Nephron (organoid): ENCODE results near the gene ZFY.

Source experiments
- H3K27ac Mint-ChIP-seq, 3 experiments: 2 replicates each; pipeline ENCODE4 v1.8.0; 2020; ENCODE audit warnings: mixed read lengths in 3 of 3, mild to moderate bottlenecking in 2 of 3, moderate library complexity in 1 of 3
- H3K27me3 Mint-ChIP-seq: 2 replicates; pipeline ENCODE4 v1.8.0; 2021; ENCODE audit warnings: low read depth, mild to moderate bottlenecking, moderate library complexity, mixed read lengths
- H3K36me3 Mint-ChIP-seq: 2 replicates; pipeline ENCODE4 v1.8.0; 2020; ENCODE audit warnings: low read depth, mixed read lengths
- H3K4me1 Mint-ChIP-seq: 2 replicates; pipeline ENCODE4 v1.8.0; 2020; ENCODE audit warnings: mixed read lengths
- H3K4me3 Mint-ChIP-seq, 3 experiments: 2 replicates each; pipeline ENCODE4 v1.8.0; 2020; ENCODE audit warnings: mild to moderate bottlenecking in 3 of 3, mixed read lengths in 3 of 3, moderate library complexity in 2 of 3
- H3K9me3 Mint-ChIP-seq: 2 replicates; pipeline ENCODE4 v1.8.0; 2020; ENCODE audit warnings: mixed read lengths
- TF ChIP-seq, protein P1 (sequence below), 3 experiments: fragments of 200-600 bp; sonication (generic); IDR thresholded peaks; one replicate each; pipeline ENCODE4 v1.5.0; 2021; ENCODE audit warnings: antibody characterized with exemption in 3 of 3; ENCODE audit not compliant: unreplicated experiment in 3 of 3

The ZFY gene

GRCh38 chrY:2964814-2965213, 29.6 kb downstream of the ZFY start:
- no peaks in the 10 kb centered on the region for H3K4me1 Mint-ChIP-seq
- no peaks in the 10 kb centered on the region for H3K36me3 Mint-ChIP-seq
- H3K27me3 Mint-ChIP-seq, result no peaks in the 10 kb centered on the region
- TF ChIP-seq, protein P1, sequence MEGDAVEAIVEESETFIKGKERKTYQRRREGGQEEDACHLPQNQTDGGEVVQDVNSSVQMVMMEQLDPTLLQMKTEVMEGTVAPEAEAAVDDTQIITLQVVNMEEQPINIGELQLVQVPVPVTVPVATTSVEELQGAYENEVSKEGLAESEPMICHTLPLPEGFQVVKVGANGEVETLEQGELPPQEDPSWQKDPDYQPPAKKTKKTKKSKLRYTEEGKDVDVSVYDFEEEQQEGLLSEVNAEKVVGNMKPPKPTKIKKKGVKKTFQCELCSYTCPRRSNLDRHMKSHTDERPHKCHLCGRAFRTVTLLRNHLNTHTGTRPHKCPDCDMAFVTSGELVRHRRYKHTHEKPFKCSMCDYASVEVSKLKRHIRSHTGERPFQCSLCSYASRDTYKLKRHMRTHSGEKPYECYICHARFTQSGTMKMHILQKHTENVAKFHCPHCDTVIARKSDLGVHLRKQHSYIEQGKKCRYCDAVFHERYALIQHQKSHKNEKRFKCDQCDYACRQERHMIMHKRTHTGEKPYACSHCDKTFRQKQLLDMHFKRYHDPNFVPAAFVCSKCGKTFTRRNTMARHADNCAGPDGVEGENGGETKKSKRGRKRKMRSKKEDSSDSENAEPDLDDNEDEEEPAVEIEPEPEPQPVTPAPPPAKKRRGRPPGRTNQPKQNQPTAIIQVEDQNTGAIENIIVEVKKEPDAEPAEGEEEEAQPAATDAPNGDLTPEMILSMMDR (IDR thresholded peaks at IDR 0.05; ENCODE audit: unreplicated experiment in 3 of 3), result no peak
- H3K27ac Mint-ChIP-seq, result no peak overlapping the region
- no peak overlapping the region for H3K4me3 Mint-ChIP-seq
- no peaks in the 10 kb centered on the region for H3K9me3 Mint-ChIP-seq

- H3K36me3 Mint-ChIP-seq, result no peaks in the 10 kb centered on the region
- no peak overlapping the region for H3K4me3 Mint-ChIP-seq
- H3K9me3 Mint-ChIP-seq, result no peaks in the 10 kb centered on the region
- H3K27me3 Mint-ChIP-seq, result no peaks in the 10 kb centered on the region
- H3K4me1 Mint-ChIP-seq, result no peaks in the 10 kb centered on the region
- no peak overlapping the region for H3K27ac Mint-ChIP-seq
- TF ChIP-seq, protein P1 (IDR thresholded peaks at IDR 0.05; ENCODE audit: unreplicated experiment in 3 of 3), result no peak
Observed at GRCh38 chrY:2965629-2966028, 30.4 kb downstream of the ZFY start.

- Mint-ChIP-seq H3K27ac (no peak overlapping the region), H3K4me1 (no peaks in the 10 kb centered on the region), H3K4me3 (no peak overlapping the region), H3K27me3 (no peaks in the 10 kb centered on the region), H3K9me3 (no peaks in the 10 kb centered on the region), H3K36me3 (no peaks in the 10 kb centered on the region)
- TF ChIP-seq, protein P1 (IDR thresholded peaks at IDR 0.05; ENCODE audit: unreplicated experiment in 3 of 3), result no peak
Observed at GRCh38 chrY:2969561-2969960, 34.4 kb downstream of the ZFY start.

- no peaks in the 10 kb centered on the region for H3K4me1 Mint-ChIP-seq
- TF ChIP-seq, protein P1 (IDR thresholded peaks at IDR 0.05; ENCODE audit: unreplicated experiment in 3 of 3), result no peak
- H3K27ac Mint-ChIP-seq, result no peak overlapping the region
- no peaks in the 10 kb centered on the region for H3K27me3 Mint-ChIP-seq
- no peaks in the 10 kb centered on the region for H3K36me3 Mint-ChIP-seq
- no peak overlapping the region for H3K4me3 Mint-ChIP-seq
- H3K9me3 Mint-ChIP-seq, result no peaks in the 10 kb centered on the region
Observed at GRCh38 chrY:2972708-2973107, 37.5 kb downstream of the ZFY start.

DNA sequence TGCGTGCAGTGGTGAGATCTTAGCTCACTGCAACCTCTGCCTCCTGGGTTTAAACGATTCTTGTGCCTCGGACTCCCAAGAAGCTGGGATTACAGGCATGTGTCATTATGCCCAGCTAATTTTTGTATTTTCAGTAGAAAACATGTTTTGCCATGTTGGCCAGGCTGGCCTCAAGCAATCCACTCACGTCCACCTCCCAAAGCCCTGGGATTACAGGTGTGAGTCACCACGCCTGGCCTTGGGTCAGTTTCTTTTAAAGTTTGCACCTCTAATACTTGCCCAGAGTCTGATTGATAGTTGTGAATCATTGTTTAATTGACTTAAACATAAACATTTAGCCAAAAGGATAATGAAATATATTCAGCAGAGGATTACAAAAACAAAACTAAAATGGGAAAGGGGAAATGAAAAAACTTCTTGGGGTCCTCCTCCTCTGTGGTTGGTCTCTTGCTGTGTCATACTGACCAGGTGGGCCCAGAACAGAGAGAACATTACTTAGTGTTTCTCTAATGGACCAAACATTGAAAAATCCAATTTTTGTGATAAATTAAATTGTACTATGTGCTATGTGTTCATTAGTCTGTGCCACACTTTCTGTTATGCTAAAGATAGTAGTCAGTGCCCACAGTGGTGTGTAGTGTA, 38.0 kb downstream of the ZFY start:
- H3K27me3 Mint-ChIP-seq, result no peaks in the 10 kb centered on the region

GRCh38 chrY:2979283-2979682, 44.1 kb downstream of the ZFY start:
- Mint-ChIP-seq H3K4me3 (no peak overlapping the region), H3K36me3 (no peaks in the 10 kb centered on the region), H3K9me3 (no peaks in the 10 kb centered on the region), H3K27me3 (no peaks in the 10 kb centered on the region), H3K27ac (no peak overlapping the region), H3K4me1 (no peaks in the 10 kb centered on the region)
- TF ChIP-seq, protein P1 (IDR thresholded peaks at IDR 0.05; ENCODE audit: unreplicated experiment in 3 of 3), result no peak

More for the DNA sequence above, 38.0 kb downstream of the ZFY start:
- no peaks in the 10 kb centered on the region for H3K9me3 Mint-ChIP-seq
- no peaks in the 10 kb centered on the region for H3K36me3 Mint-ChIP-seq
- H3K4me3 Mint-ChIP-seq, result no peak overlapping the region
- no peak overlapping the region for H3K27ac Mint-ChIP-seq
- H3K4me1 Mint-ChIP-seq, result no peaks in the 10 kb centered on the region
- TF ChIP-seq, protein P1 (IDR thresholded peaks at IDR 0.05; ENCODE audit: unreplicated experiment in 3 of 3), result no peak
